Umbilical cord (tissue), 2 donors: ENCODE measurements around the gene EPS15. TPM values are rescaled to one million over a fixed set of nuclear protein-coding genes. Genes with fewer than 3 reads are reported as not detected.
A peak's percentile ranks its signal among the peaks of the same experiment; 100 is the strongest.
"Not testable (repeated sequence)": the region's sequence is repeated elsewhere in the genome, so short reads cannot be mapped to it uniquely, and the experiment has no call there.

ENCODE experiments used
- DNase-seq: peaks from one replicate; pipeline ENCODE4 v3.0.0-alpha.2; 2015; ENCODE audit warnings: low spot score
- total RNA-seq: library from RNA; depleted of rRNA; stranded (reverse); fragments of >200 nt; gene quantifications from one replicate; pipeline ENCODE4 v1.2.3, GENCODE V29; 2014; ENCODE audit warnings: low replicate concordance; ENCODE audit not compliant: insufficient read depth

Gene EPS15
- total RNA-seq, 1 donor from 2014 or later, result 90.0 TPM

DNA sequence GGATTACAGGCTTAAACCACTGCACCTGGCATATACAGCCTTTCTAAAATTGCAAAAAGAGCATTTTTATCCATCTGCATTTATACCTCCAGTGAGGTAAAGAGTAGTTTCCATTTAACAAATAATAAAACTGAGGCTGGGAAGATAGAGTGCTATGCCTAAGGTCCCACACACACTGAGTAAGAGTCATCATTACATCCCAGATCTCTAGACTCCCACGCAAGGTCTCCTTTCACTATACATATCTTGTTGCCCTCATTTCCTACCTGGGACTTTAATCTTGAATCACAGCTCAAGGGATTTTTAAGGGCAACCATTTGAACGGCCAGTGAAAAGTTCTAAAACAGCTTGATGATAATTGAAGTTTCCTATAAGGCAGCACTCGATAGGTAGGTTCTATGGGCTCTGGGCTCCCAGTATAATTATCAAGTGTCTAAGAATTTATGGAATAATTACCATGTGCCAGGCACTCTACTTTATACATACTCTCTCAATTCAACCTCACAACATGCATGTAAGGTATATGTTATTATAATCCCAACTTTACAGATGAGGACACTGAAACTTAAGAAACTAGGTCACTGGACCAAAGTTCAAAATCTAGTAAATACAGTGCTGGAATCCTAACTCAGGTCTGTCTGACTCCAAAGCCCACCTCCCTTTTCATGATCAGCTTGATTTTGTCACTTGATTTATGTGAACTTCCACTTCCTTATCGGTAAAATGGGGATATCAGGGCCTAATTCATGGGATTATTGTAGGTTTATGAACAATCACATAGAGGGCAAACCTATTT lies 23.3 kb upstream of the EPS15 start:
- no peak for DNase-seq

DNA sequence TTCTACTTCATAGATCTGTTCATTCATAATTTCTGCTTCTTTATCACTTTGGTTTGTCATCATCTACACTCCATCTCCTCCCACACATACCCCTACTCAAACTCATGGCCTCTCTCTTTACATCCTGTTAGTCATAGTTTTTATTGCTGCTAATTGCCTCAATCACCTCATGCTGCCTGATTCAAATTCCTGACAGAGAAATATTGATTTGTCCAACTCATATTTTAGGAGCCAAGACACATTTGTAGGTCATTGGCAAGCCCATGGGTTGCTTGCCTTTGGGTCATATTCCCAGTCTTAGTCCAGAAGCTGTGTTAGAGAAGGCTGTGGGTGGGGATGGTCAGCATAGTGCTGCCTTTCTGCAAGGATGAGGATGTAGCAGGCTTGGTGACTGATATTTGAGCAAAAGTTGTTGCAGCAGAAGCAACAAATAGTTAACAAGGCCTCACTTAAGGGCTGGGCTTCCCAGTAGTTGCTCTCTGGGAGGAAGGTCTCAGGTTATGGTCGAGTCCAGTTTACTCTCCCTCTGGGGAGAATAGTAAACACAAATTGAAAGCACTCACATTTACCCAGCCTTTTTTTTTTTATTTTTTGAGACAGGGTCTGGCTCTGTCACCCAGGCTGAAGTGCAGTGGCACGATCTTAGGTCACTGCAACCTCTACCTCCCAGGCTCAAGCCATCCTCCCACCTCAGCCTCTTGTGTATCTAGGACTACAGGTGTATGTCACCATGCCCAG lies 22.4 kb upstream of the EPS15 start:
- DNase-seq, result no peak

DNA sequence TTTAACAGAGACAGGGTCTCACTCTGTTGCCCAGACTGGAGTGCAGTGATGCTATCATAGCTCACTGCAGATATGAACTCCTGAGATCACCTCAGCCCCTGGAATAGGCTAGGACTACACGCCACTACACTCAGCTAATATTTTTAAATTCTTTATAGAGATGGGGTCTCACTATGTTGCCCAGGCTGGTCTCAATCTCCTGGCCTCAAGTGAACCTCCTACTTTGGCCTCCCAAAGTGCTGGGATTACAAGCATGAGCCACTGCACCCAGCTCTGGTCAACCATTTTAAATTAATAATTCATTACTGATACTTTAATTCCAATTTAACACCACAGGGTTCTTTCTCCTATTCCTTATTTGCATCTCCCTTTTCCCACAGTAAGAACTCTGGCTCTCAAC lies 18.5 kb upstream of the EPS15 start:
- no peak for DNase-seq

DNA sequence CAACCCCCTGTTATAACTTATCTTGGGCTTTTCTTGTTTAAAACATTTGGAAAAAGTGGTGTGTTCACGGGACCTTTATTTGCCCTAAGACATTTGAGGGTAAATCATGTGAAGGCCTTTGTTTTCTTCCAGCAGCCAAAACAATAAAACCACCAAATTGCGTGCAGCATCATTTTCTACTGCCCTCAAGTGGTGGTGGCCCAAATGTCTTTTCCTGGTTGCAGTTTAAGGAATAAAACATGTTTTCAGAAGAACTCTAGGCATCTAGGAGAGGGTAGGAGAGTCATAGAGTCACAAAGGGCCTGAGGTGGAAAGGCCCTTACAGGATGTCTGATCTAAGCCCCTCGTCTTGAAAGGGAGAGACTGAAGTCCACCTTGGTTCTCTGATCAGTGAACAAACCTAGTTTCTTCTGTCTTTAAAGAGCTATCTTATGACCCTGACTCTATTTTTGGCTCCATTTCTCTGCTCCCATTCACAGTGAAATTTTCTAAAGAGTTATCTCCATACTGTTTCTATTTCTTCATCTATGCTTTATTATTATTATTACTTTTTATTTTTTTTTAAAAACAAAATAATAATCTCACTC lies 16.0 kb upstream of the EPS15 start:
- peak; percentile 67 for DNase-seq

DNA sequence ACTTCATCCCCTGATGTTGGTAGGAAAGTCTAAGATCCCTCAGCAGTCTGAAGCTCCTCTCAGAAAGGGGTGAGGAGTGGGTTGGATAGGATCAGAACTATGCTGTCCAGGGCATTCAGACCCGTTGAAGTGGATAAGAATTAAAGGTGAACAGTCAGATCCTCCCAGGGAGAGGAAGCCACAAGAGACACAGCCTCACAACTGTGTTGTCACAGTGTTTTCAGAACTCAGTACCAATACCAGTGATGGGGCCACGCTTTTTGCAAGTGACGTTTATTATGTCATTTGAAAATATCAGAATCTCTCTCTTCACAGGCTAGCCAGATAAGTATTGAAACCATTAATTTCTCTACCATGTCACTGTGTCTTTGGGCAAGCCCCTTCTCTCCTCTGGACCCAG lies 15.4 kb upstream of the EPS15 start:
- DNase-seq, result no peak

DNA sequence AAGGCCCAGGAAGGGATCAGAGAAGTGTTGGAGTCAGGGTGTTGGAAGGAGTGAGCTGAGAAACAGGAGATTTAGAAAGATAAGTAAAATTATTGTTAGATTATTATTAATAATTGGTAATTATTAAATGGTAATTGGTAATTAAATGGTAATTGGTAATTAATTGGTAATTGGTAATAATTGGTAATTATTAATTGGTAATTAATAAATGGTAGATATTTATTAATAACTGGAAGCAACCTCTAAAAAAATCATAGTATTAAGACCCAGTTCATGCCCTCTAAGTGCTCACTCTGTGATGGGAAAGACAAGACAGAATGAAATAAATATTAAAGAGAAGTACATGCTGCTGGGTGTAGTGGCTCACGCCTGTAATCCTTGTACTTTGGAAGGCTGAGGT lies 13.8 kb upstream of the EPS15 start:
- DNase-seq, result no peak

DNA sequence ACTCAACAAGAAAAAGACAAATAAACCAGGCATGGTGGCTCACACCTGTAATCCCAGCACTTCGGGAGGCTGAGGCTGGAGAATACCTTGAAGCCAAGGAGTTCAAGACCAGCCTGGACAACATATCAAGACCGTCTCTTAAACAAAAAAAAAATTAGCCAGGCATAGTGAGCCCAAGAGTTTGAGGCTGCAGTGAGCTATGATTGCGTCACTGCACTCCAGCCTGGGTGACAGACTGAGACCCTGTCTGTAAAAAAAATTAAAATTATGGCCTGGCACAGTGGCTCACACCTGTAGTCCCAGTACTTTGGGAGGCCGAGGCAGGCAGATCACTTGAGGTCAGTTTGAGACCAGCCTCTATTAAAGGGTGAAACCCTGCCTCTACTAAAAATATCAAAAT lies 11.4 kb upstream of the EPS15 start:
- not testable (repeated sequence) for DNase-seq

DNA sequence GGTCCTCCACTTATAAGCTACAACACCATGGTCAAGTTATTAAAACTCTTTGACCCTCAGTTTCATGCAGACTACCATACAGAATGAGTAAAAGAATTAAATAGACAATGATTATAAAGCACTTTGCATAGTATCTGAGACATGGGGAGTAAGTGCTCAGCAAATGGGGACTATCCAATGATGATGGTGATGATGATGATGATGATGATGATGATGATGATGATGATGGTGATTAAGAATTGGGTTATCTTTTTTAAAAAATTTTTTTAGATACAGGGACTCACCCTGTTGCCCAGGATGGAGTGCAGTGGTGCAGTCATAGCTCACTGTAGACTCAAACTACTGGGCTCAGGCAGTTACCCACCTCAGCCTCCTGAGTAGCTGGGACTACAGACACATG lies 8.1 kb upstream of the EPS15 start:
- no peak for DNase-seq

DNA sequence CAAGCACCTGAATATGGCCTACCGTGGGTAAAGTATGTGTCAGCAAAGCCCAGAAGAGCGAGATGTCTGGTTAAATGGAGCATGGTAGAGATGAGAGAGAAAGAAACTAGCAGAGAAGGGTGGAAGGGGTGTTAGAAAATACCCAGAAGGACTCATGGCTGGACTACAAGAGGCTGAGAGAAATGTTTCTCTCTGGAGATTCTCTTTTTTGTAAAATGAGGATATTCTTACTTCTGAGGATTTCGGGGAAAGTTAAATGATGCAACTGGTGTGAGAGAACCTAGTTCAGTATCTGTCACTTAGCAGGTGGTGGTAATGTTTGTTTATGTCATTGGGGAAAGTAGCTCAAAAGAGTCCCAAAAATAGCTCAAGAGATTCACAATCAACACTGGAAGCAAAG lies 7.2 kb upstream of the EPS15 start:
- DNase-seq, result no peak

DNA sequence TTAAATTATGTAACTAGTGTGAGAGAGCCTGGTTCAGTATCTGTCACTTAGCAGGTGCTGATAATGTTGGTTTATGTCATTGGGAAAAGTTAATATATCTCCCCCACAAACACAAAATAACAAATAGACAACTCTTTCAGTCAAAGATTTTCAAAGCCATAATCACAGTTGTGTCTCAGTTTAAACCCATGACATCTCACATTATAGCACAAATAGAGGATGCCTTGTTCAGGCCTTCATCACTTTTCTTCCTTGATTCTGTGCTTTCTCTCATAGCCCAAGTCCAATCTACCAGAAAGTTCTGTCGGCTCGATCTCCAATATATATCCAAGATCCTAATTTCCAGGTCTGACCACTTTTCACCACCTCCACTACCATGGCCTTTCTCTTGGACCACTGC lies 6.2 kb upstream of the EPS15 start:
- no peak for DNase-seq

DNA sequence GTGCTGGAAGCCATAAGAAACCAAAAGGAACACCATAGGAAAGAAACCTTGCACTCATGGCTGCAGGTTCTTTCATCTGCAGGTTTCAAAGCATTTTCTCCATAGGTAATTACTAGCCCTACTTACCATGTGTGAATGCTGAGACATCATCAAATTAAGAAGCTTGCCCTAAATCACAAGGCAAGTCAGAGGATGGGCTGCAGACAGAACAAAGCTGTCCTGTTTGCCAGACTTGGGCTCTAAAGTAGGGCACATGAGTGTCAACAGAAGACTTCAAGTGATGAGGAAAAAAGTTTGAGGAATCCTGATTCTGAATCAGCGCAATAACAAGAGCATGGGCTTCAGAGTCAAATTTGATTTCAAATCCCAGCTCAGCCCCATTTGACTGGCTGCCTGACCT lies 5.8 kb upstream of the EPS15 start:
- DNase-seq, result no peak

DNA sequence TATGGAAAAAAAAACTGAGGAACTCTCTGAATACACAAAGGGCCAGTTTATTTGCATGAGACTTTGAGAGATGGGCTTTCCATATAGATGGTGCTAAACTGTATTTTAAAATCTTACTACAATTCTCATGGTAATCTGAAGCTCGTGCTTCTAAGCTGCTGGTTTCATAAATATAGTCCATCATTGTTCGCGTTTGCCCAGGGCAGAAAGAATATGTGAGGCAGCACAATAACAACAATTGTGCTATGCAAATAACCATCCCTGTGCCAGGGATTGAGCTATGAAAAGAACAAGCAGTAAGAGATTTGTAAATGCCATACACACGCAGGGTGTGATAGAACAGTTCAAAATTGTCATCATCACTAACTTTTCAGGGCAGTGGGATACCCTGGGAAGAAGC lies 4.9 kb upstream of the EPS15 start:
- DNase-seq, result no peak

DNA sequence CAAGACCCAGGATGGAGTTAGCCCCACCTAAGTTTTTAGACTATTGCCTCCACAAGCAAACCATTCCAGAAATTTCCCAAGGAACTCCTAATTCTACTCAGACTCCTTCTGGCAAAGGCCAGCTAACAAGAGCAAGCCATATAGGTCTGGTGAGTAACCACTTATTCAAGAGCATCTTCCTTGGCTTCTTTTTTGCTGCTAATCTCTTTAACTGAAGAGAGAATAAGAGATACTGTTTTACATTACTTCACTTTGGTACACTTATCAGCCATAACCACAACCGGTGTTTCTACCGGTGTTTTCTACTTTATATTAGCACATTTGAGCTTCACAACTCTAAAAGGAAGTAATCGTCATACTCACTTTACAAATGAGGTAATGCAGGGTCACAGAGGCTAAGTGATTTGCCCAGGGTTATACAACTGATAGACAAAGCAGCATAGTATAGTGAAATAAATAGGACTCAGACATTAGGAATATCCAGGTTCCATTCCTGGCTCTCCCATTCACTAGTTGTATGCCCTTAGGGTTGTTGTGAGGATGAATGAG lies 1.7 kb upstream of the EPS15 start:
- DNase-seq, result no peak

DNA sequence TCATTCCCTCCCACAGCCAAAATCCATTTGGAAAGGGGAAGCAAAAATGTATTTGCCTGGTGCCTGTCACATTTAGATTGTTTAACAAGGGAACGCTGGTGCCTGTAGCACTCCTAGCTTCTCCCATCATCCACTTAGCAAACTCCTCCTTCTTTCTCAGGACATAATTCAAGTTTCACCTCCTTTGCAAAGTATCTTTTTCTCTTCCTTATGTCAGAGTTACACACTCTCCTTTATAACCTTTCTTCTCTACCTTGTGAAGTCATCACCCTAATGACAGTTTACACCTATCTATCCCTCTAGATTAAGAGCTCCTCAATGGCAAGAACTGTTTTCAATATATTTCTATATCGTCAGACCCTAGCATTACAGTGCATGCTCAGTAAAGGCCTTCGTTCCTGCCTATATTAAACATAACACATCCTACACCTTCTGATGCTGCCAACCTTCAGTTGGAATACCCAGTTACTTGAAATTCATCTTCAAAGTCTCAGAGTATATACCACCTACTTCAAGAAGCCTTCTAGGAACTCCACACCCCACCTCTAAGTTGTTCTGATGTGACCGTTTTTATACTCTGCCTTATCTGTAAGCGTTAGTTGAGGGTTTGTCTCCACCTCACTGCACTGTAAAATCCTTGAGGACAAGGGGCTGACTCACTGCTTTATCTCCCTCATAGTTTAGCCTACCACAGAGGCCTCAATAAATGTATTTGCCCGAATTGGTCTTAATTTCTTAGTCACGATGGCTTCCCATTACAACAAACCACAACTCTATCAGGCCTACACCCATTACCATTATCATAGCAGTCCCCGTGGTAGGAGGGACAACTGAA lies 1.0 kb upstream of the EPS15 start:
- DNase-seq, result peak; percentile 56

DNA sequence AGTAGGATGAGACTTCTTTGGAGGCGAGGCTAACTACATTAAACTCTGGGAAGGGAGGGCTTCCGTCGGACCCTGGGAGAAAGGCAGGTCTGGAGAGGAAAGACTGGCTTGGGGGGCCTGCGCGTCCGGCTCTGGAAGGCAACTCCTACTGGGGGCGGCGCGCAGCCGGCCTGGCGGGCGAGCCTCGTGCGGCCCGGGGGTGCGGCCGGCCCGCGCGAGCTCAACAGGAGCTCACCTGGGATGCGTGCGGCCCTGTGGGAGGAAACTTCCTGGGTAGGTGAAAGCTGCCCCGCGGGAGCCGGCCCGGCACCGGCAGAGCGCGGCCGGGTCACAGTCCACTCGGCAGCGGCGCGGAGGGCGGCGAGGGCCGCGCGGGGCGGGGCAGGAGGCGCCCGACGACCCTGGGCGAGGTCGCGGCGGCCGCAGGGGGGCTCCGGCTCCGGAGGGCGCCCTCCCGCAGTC lies 449 bp downstream of the EPS15 start:
- peak; percentile 63 for DNase-seq

DNA sequence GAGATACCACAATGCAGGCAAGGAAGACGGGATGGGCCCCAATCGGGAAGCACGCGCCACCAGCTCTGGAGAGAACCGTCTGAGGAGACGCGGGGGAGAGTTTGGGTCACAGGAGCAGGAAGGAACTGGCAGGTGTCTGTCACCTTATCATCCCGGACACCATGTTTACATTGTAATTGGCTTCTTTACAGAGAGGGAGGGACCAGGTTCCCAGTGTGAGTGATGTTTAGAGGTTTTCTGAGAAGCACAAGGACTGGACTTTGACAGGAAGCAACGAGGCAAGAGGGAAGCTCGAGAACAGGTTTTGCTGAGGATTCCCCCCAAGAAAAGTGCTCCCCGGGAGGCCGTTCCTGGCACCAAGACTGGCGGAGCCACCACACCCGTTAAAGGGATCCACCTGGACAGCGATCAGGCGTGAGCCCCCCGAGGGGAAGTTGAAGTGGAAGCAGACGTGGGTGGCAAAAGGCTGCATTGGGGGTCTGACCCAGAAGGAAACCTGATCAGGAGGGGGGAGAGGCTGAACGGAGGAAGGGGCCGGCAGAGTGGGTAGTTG lies 957 bp downstream of the EPS15 start:
- peak; percentile 55 for DNase-seq

DNA sequence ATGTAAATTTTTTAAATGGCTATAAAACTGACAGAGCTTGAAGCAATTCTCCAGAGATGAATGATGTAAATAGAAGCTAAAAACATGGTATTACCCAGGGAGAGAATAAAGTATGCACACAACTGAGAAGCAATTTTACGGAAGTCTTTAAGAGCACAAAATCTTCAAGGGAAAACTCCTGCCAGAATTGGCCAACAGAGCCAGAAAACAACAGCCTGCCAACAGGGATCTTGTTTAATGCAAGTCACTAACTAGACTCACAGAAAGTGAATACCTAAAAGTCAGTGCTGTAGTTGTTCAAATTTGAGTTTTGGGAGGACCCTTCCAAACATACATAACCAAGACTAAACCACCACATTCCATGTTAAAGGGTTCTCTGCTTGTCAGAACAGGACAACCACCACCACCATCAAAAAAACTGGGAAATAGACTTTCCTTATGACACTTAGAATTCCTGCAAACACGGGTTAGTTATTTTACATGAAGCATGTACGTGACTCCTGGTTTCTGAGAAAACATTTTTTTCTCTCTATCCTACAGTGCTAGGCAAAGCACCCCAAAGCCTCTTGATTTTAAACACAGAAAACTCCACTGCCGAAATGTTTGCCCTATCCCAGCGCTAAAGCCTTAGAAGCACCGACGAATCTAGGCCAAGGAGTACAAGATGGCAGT lies 1.6 kb downstream of the EPS15 start:
- DNase-seq, result peak; percentile 62

DNA sequence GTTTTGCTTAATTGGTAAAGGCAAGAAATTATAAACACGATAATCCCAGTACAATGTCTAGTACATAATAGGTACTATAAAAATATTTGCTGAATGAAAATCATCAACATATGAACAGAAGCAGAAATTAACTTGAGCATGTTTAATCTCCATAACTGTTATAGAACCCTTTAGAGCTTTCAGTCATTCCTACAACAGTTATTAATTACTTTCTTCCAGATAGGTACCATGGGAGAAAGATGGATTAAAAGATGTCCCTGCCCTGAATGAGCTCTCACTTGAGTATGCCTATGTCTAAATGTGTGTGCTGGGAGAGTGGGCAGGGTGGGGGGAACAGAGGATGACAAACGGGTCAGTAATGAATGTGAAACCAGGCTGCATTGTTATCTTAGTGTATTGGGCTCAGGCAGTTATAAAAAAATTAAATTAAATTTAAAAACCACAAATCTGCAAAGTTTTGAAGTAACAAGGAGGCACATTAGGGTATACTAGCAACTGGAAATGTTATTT lies 2.4 kb downstream of the EPS15 start:
- DNase-seq, result no peak

DNA sequence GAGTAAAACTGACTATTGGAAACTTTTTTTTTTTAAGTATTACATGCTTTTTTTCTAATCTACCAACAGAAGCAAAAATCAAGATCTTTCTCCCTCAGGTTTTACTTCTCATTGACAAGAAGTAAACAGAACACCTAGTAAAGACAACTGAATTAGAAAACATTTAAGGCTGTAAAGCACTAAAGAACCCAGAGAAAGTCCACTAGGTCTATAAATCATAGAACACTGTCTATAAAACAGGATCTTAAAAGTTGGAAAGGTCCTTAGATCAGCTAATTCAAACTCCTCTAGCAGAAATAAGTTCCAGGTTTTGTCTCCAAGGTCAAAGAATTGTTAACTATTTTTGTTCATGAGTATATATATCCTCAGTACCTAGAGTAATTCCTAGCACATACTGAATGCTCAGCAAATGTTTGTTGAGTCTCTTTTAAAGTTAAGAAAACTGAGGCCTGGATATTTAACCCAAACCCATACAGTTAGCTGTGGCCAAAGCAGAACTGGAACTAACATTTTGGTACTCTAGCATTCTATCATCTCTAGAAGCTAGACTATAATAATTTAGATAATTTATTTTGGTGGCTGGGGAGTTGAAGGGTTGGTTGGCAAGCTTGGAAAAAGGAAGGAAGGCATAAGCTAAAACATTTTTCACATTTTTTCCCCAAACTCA lies 3.0 kb downstream of the EPS15 start:
- no peak for DNase-seq
